Measurements from ENCODE around the gene MBD3. TPM values are rescaled to one million over a fixed set of nuclear protein-coding genes. Genes with fewer than 3 reads are reported as not detected.

Gene MBD3
- total and polyA plus RNA-seq, 5 donors from 2014 or later, result 4.8 to 39.7 (median 5.8) TPM

GRCh38 chr19:1612114-1613086 lies 19.7 kb upstream of the MBD3 start:
- Histone ChIP-seq H3K27me3 (ENCODE audit: control insufficient read depth, insufficient read depth, low read length) (no peaks in the 10 kb centered on the region), H3K4me3 (ENCODE audit: low read depth, low read length) (no peak overlapping the region), H3K4me1 (ENCODE audit: control insufficient read depth, insufficient read depth, low read length, poor library complexity, severe bottlenecking) (peaks cover 26% of the 10 kb centered on the region), H3K27ac (ENCODE audit: insufficient read depth, low read length, poor library complexity, severe bottlenecking) (no peak overlapping the region), H3K36me3 (ENCODE audit: control insufficient read depth, insufficient read depth, low read length) (peaks cover 30% of the 10 kb centered on the region), H3K9me3 (ENCODE audit: control insufficient read depth in 2 of 2, low read length in 2 of 2) (no peaks in the 10 kb centered on the region)
- Mint-ChIP-seq H3K27ac (no peak overlapping the region), H3K4me3 (no peak overlapping the region), H3K27me3 (no peaks in the 10 kb centered on the region), H3K4me1 (peaks cover 0 to 24% (median 15%) of the 10 kb centered on the region in 4 donors), H3K36me3 (peaks cover 11% of the 10 kb centered on the region), H3K9me3 (no peaks in the 10 kb centered on the region)
- DNase-seq (no peak), ATAC-seq (ENCODE audit: low read depth in 2 of 2) (no peak)

- DNase-seq, result no peak
- Mint-ChIP-seq H3K27ac (no peak overlapping the region), H3K27me3 (no peaks in the 10 kb centered on the region), H3K4me3 (no peak overlapping the region), H3K36me3 (peaks cover 7% of the 10 kb centered on the region), H3K4me1 (peaks cover 0 to 24% (median 11%) of the 10 kb centered on the region in 4 donors), H3K9me3 (no peaks in the 10 kb centered on the region)
- Histone ChIP-seq H3K9me3 (ENCODE audit: control insufficient read depth in 2 of 2, low read length in 2 of 2) (no peaks in the 10 kb centered on the region), H3K4me1 (ENCODE audit: control insufficient read depth, insufficient read depth, low read length, poor library complexity, severe bottlenecking) (peaks cover 24% of the 10 kb centered on the region), H3K36me3 (ENCODE audit: control insufficient read depth, insufficient read depth, low read length) (peaks cover 29% of the 10 kb centered on the region), H3K4me3 (ENCODE audit: low read depth, low read length) (no peak overlapping the region), H3K27me3 (ENCODE audit: control insufficient read depth, insufficient read depth, low read length) (no peaks in the 10 kb centered on the region), H3K27ac (ENCODE audit: insufficient read depth, low read length, poor library complexity, severe bottlenecking) (no peak overlapping the region)
- no peak for ATAC-seq (ENCODE audit: low read depth in 2 of 2)
Measured at GRCh38 chr19:1611353-1611752, 18.7 kb upstream of the MBD3 start.

- Mint-ChIP-seq H3K36me3 (peaks cover 4% of the 10 kb centered on the region), H3K27me3 (no peaks in the 10 kb centered on the region), H3K27ac (no peak overlapping the region), H3K9me3 (no peaks in the 10 kb centered on the region), H3K4me1 (peaks cover 1 to 30% (median 16%) of the 10 kb centered on the region in 4 donors), H3K4me3 (no peak overlapping the region)
- no peaks in the 10 kb centered on the region for H3K27me3 ChIP-seq (ENCODE audit: control insufficient read depth, insufficient read depth, low read length)
- H3K27ac ChIP-seq (ENCODE audit: insufficient read depth, low read length, poor library complexity, severe bottlenecking), result no peak overlapping the region
- H3K4me3 ChIP-seq (ENCODE audit: low read depth, low read length), result no peak overlapping the region
- H3K36me3 ChIP-seq (ENCODE audit: control insufficient read depth, insufficient read depth, low read length), result peaks cover 24% of the 10 kb centered on the region
- DNase-seq, result no peak
- no peaks in the 10 kb centered on the region for H3K9me3 ChIP-seq (ENCODE audit: control insufficient read depth in 2 of 2, low read length in 2 of 2)
- H3K4me1 ChIP-seq (ENCODE audit: control insufficient read depth, insufficient read depth, low read length, poor library complexity, severe bottlenecking), result peaks cover 32% of the 10 kb centered on the region
- no peak for ATAC-seq (ENCODE audit: low read depth in 2 of 2)
Measured at GRCh38 chr19:1610579-1610978, 17.9 kb upstream of the MBD3 start.

GRCh38 chr19:1609680-1610474 lies 17.2 kb upstream of the MBD3 start:
- Histone ChIP-seq H3K4me3 (ENCODE audit: low read depth, low read length) (no peak overlapping the region), H3K36me3 (ENCODE audit: control insufficient read depth, insufficient read depth, low read length) (peaks cover 21% of the 10 kb centered on the region), H3K9me3 (ENCODE audit: control insufficient read depth in 2 of 2, low read length in 2 of 2) (no peaks in the 10 kb centered on the region), H3K27ac (ENCODE audit: insufficient read depth, low read length, poor library complexity, severe bottlenecking) (peak overlapping the region; percentile 51), H3K4me1 (ENCODE audit: control insufficient read depth, insufficient read depth, low read length, poor library complexity, severe bottlenecking) (peaks cover 35% of the 10 kb centered on the region), H3K27me3 (ENCODE audit: control insufficient read depth, insufficient read depth, low read length) (no peaks in the 10 kb centered on the region)
- H3K9me3 Mint-ChIP-seq, result no peaks in the 10 kb centered on the region
- no peaks in the 10 kb centered on the region for H3K27me3 Mint-ChIP-seq
- peak overlapping the region in 1 of 4 donors; percentile 82 for H3K4me3 Mint-ChIP-seq
- no peak for ATAC-seq (ENCODE audit: low read depth in 2 of 2)
- H3K4me1 Mint-ChIP-seq, result peaks cover 4 to 32% (median 19%) of the 10 kb centered on the region in 4 donors
- peak overlapping the region in 2 of 3 donors; percentile 41 to 59 for H3K27ac Mint-ChIP-seq
- no peak for DNase-seq
- peaks cover 4% of the 10 kb centered on the region for H3K36me3 Mint-ChIP-seq

- H3K27me3 ChIP-seq (ENCODE audit: control insufficient read depth, insufficient read depth, low read length), result no peaks in the 10 kb centered on the region
- H3K36me3 ChIP-seq (ENCODE audit: control insufficient read depth, insufficient read depth, low read length), result peaks cover 17% of the 10 kb centered on the region
- Mint-ChIP-seq H3K27ac (peak overlapping the region in 2 of 3 donors; percentile 82 to 86), H3K27me3 (no peaks in the 10 kb centered on the region), H3K4me3 (peak overlapping the region; percentile 70 to 100 (median 88)), H3K4me1 (peaks cover 4 to 39% (median 22%) of the 10 kb centered on the region in 4 donors), H3K9me3 (no peaks in the 10 kb centered on the region), H3K36me3 (peaks cover 4% of the 10 kb centered on the region)
- peak in 2 of 3 donors; percentile 23 to 37 for DNase-seq
- H3K9me3 ChIP-seq (ENCODE audit: control insufficient read depth in 2 of 2, low read length in 2 of 2), result no peaks in the 10 kb centered on the region
- peaks cover 43% of the 10 kb centered on the region for H3K4me1 ChIP-seq (ENCODE audit: control insufficient read depth, insufficient read depth, low read length, poor library complexity, severe bottlenecking)
- no peak for ATAC-seq (ENCODE audit: low read depth in 2 of 2)
- H3K4me3 ChIP-seq (ENCODE audit: low read depth, low read length), result peak overlapping the region; percentile 41
- H3K27ac ChIP-seq (ENCODE audit: insufficient read depth, low read length, poor library complexity, severe bottlenecking), result peak overlapping the region; percentile 51
Measured at GRCh38 chr19:1609103-1609396, 16.4 kb upstream of the MBD3 start.

GRCh38 chr19:1608359-1609102 lies 15.9 kb upstream of the MBD3 start:
- peaks cover 48% of the 10 kb centered on the region for H3K4me1 ChIP-seq (ENCODE audit: control insufficient read depth, insufficient read depth, low read length, poor library complexity, severe bottlenecking)
- no peak for ATAC-seq (ENCODE audit: low read depth in 2 of 2)
- H3K9me3 ChIP-seq (ENCODE audit: control insufficient read depth in 2 of 2, low read length in 2 of 2), result no peaks in the 10 kb centered on the region
- Mint-ChIP-seq H3K36me3 (peaks cover 3% of the 10 kb centered on the region), H3K9me3 (no peaks in the 10 kb centered on the region), H3K27ac (peak overlapping the region; percentile 77 to 87 (median 86)), H3K4me1 (peaks cover 4 to 45% (median 24%) of the 10 kb centered on the region in 4 donors), H3K4me3 (peak overlapping the region; percentile 88 to 100 (median 90)), H3K27me3 (no peaks in the 10 kb centered on the region)
- peak overlapping the region; percentile 51 for H3K27ac ChIP-seq (ENCODE audit: insufficient read depth, low read length, poor library complexity, severe bottlenecking)
- H3K4me3 ChIP-seq (ENCODE audit: low read depth, low read length), result peak overlapping the region; percentile 26
- peaks cover 17% of the 10 kb centered on the region for H3K36me3 ChIP-seq (ENCODE audit: control insufficient read depth, insufficient read depth, low read length)
- DNase-seq, result peak in 2 of 3 donors; percentile 33 to 41
- H3K27me3 ChIP-seq (ENCODE audit: control insufficient read depth, insufficient read depth, low read length), result no peaks in the 10 kb centered on the region

- Mint-ChIP-seq H3K27me3 (no peaks in the 10 kb centered on the region), H3K4me1 (peaks cover 4 to 61% (median 30%) of the 10 kb centered on the region in 4 donors), H3K4me3 (peak overlapping the region; percentile 98 to 100 (median 99)), H3K9me3 (no peaks in the 10 kb centered on the region), H3K36me3 (peaks cover 7% of the 10 kb centered on the region), H3K27ac (peak overlapping the region; percentile 98 to 99 (median 98))
- H3K9me3 ChIP-seq (ENCODE audit: control insufficient read depth in 2 of 2, low read length in 2 of 2), result no peaks in the 10 kb centered on the region
- no peaks in the 10 kb centered on the region for H3K27me3 ChIP-seq (ENCODE audit: control insufficient read depth, insufficient read depth, low read length)
- peaks cover 59% of the 10 kb centered on the region for H3K4me1 ChIP-seq (ENCODE audit: control insufficient read depth, insufficient read depth, low read length, poor library complexity, severe bottlenecking)
- ATAC-seq (ENCODE audit: low read depth in 2 of 2) (no peak), DNase-seq (no peak)
- peaks cover under 1% of the 10 kb centered on the region for H3K36me3 ChIP-seq (ENCODE audit: control insufficient read depth, insufficient read depth, low read length)
- peak overlapping the region; percentile 91 for H3K4me3 ChIP-seq (ENCODE audit: low read depth, low read length)
- peak overlapping the region; percentile 92 for H3K27ac ChIP-seq (ENCODE audit: insufficient read depth, low read length, poor library complexity, severe bottlenecking)
Measured at GRCh38 chr19:1606138-1606651, 13.5 kb upstream of the MBD3 start.

All from CD4-positive, CD25-positive, alpha-beta regulatory T cell (primary cell).